Nucleus accumbens (tissue), 56 donors: Measurements from ENCODE around the gene HNRNPAB.
"Not testable (repeated sequence)": the region's sequence is repeated elsewhere in the genome, so short reads cannot be mapped to it uniquely, and the experiment has no call there.

Source experiments
- DNase-seq, 56 donors: peaks; one replicate each; lab custom pipeline; 2025; lab: John Stamatoyannopoulos, UW

HNRNPAB gene

DNA sequence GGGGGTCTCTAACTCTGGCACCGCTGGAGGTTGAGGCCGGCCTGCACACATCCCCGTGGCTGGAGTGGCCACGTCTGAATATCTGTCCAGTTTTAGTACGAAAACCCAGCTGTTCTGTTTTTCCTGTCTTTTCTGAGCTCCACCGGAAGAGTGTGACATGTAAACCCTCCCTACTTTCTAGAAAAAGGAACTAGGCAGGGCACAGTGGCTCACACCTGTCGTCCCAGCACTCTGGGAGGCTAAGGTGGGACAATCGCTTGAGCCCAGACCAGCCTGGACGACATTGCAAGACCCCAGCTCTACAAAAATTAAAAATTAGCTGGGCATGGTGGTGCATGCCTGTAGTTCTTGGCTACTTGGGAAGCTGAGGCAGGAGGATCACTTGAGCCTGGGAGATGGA is 36.4 kb downstream of the HNRNPAB start:
- no peak for DNase-seq

DNA sequence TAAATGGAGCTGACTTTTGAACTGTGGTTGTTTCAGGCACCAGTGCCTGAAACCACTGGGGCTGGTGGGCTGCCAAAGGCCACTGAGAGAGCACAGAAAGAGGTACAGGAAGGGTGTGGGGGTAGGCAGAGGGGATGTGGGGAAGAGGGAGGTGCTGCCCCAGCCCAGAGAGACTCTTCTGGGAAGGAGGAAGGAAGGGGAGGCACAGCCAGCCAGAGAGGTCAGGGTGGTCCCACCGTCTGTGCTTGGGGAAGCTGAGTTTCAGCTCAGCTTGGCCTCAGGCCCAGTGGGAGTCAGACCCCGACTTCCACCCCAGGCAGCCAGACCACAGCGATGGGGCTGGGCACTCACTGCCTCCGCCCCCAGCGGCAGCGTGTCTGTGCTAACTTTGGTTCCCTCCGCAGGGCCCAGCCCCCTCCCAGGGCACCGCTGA is 36.9 kb downstream of the HNRNPAB start:
- peak in 10 of 56 donors; percentile 5 to 59 (median 34) for DNase-seq

GRCh38 chr5:178241688-178242231 is 37.4 kb downstream of the HNRNPAB start:
- DNase-seq: peak in 2 of 56 donors; percentile 42 to 48

DNA sequence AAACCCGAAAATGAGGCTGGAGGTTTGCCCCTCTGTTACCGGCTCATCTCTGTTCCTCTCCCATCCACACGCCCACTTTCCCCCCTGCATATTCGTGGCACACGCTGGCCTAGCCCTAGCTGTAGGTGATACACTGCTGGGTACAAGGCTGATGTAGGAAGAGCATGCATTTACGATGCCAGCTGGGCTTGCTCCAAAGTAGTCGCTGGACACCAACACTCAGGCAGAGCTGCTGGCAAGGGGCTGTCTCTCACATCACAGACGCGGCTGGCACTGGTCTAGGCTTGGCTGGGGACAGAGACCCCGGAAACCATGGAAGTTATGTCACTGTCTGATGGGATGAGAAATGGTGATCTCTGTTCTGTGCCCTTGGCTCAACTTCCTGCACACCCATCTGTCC is 38.1 kb downstream of the HNRNPAB start:
- DNase-seq: no peak

GRCh38 chr5:178244576-178244975 is 40.2 kb downstream of the HNRNPAB start:
- DNase-seq: no peak

- no peak for DNase-seq
These were observed 41.1 kb downstream of the HNRNPAB start for GRCh38 chr5:178245389-178245788.

- no peak for DNase-seq
These were observed 42.4 kb downstream of the HNRNPAB start for GRCh38 chr5:178246624-178247279.

GRCh38 chr5:178247481-178248456 is 43.4 kb downstream of the HNRNPAB start:
- no peak for DNase-seq

GRCh38 chr5:178248750-178249149 is 44.4 kb downstream of the HNRNPAB start:
- DNase-seq: no peak

DNA sequence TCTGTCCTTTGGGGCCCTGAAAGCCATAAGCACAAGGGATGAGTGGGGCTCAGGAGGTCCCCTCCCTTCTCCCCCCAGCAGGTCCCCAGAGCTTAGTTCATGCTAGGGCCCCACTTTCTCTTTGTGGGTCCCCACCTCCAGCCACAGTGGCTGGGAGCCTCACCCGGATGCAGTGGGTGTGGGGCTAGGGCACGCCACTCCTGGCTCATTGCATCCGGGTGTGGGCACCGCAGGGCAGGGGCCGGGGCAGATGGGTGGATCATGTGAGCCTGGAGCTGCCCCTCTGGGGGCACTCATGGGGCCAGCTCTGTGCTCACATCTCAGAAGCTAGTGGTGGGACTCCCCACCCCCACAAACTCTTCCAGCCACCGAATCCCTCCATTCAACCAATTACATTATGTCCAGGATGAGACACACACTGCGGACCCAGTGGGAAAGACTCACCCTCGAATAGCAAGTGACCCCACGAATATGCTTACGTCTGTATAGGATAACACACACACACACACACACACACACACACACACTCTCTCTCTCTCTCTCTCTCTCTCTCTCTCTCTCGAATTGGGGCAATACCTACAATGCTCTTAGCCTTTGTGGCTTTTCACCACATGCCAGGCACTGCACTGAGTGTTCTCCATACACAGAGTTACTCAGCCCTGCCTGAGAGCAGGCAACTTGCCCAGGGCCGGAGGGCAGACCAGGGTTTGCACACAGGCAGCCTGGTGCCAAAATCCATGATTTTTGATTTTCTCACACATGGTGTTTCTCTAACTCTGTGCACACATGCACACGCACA is 45.1 kb downstream of the HNRNPAB start:
- DNase-seq: peak in 5 of 56 donors; percentile 4 to 33 (median 23)

DNA sequence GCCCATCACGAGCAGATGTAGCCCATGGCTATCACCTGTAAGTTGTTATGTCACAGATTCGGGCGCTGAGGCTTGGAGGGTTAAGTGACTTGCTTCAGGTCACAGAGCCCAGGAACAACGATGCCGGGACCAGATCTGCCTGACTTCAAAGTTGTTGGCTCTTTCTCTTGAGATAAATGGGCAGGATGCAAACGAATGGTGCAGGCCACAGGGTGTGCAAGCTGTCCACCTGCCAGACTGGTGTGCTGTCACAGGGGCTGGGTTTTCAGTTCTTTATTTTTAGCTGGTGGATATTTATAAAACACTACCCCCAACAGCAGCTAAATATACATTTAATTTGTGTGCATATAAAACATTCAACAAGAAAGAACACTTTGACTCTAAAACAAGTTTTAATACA is 45.9 kb downstream of the HNRNPAB start:
- no peak for DNase-seq

DNA sequence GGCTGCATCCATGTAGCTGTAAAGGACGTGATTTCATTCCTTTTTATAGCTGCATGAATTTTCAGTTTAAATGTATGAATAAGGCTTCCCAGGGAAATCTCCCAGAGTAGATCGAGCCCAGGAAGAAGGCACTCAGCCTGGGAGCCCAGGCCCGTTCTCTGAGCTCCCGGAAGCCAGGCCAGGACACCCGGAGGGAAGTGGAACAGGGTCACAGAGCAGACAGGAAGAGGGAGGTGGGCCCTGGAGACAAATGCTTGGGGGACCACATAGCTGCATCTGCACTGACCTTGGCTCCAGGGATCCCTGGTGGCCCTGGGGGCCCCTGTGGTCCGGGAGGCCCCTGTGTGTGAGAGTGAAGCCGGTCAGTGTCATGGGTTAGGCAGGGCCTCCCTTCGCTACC is 47.9 kb downstream of the HNRNPAB start:
- DNase-seq: no peak

- DNase-seq: not testable (repeated sequence)
These were observed 49.3 kb downstream of the HNRNPAB start for GRCh38 chr5:178253632-178254031.

- no peak for DNase-seq
These were observed 52.4 kb downstream of the HNRNPAB start for GRCh38 chr5:178256746-178257145.

DNA sequence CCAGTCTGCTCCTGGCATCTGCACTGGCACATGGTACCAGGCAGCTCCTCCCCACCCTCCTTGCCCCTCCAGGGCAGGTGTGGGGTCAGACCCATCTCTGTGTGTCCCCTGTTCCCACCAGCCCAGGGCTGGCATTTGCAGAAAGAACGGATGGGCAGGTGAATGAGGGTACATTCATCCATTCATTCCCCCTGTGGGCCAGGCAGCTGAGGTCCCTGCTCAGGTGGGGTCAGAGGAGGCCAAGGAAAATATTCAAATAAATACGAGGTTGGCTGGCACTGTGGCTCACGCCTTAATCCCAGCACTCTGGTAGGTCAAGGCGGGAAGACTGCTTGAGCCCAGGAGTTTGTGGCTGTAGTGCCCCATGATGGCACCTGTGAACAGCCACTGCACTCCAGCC is 53.3 kb downstream of the HNRNPAB start:
- DNase-seq: no peak

DNA sequence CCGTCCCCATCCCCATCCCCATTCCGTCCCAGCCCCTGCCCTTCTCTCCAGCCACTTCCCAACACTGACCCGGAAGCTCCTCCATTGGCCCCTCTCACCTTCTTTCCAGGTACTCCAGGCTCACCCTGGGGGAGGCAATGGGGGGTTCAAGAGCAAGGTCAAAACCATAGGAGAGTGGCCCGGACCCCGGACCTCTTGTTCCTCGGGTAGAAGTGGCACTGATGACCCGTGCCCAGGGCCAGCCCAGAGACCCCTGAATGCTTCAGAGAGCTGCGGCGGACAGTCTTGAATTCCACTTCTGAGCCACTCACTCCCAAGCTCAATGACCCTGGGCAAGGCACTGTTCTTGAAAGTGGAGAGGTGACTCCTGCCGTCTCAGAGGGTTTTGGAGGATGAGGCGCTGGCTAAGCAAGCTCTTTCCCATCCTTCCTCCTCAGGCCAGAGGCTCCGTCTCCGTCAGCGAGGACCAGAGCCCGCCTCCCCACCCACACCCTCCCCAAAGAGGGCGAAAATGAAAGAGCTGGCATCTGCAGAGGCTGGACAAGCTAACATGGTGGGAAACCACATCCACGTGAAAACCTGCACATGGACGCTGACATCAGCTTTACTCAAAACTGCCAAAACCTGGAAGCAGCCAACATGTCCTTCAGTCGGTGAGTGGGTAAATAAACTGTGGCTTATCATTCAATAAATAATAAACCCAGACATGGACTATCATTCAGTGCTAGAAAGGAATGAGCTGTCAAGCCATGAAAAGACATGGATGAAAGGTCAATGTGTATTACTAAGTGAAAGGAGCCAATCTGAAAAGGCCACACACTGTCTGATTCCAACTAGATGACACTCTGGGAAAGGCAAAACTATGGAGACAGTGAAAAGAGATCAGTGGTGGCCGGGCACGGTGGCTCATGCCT is 55.5 kb downstream of the HNRNPAB start:
- DNase-seq: no peak
